K562 (cell line): Measurements from ENCODE around the gene C3. TPM values are rescaled to one million over a fixed set of nuclear protein-coding genes. Genes with fewer than 3 reads are reported as not detected.

ENCODE experiments used
- ATAC-seq: fragments of 200-7000 bp; cut with Tn5 transposase; 3 replicates; pipeline ENCODE4 v1.9.1; 2020; ENCODE audit warnings: moderate library complexity
- BruUV-seq: library from RNA; stranded (reverse); fragments of 400-500 nt; replicated peaks from 2 replicates; lab custom pipeline; 2021; lab: Mats Ljungman, UMichigan
- CTCF ChIA-PET: fragments of 300-600 bp; formaldehyde crosslinking; extraction: SDS; loops from one replicate; lab custom pipeline; 2021; ENCODE audit warnings: low intra/inter-chr PET ratio; lab: Yijun Ruan, JAX
- POLR2A ChIA-PET: fragments of 300-600, 350-650 bp; sonication (Branson Sonifier 250); formaldehyde crosslinking; extraction: SDS; loops from one replicate; lab custom pipeline; 2021; ENCODE audit warnings: antibody characterized with exemption, inconsistent platforms; lab: Yijun Ruan, JAX
- DNase-seq, 4 experiments: peaks; one replicate each; pipeline versions ENCODE4 v3.0.0 to v3.0.0-alpha.2; 2011 to 2018; ENCODE audit warnings: low spot score in 3 of 4, mixed read lengths in 3 of 4; ENCODE audit errors: extremely low read depth in 1 of 4
- FAIRE-seq: peaks from 2 replicates; lab custom pipeline; 2011; peaks lifted over from hg19 to GRCh38; lab: Jason Lieb, UNC
- H2AFZ ChIP-seq: 2 replicates; pipeline ENCODE4 v1.6.0; 2011; ENCODE audit warnings: low read depth, low read length, control low read depth, inconsistent platforms
- H3K27ac ChIP-seq: fragments of 200-600 bp; 3 replicates; pipeline ENCODE4 v1.8.0; 2011; ENCODE audit warnings: low read depth, mild to moderate bottlenecking, control low read depth, inconsistent platforms, low read length, moderate library complexity, mixed read lengths; ENCODE audit errors: extremely low read depth
- H3K27me3 ChIP-seq, 2 experiments: fragments of 300-600 bp in 1 of 2; 2 replicates in 1 of 2; 3 replicates in 1 of 2; pipeline versions ENCODE4 v1.6.0 to v1.8.0; 2011; ENCODE audit warnings: inconsistent platforms in 2 of 2, low read length in 2 of 2, mild to moderate bottlenecking in 1 of 2, mixed read lengths in 1 of 2, moderate library complexity in 1 of 2; ENCODE audit not compliant: control insufficient read depth in 2 of 2, insufficient read depth in 2 of 2
- H3K36me3 ChIP-seq: fragments of 300-600 bp; 3 replicates; pipeline ENCODE4 v1.8.0; 2011; ENCODE audit warnings: mild to moderate bottlenecking, low read length, inconsistent platforms; ENCODE audit not compliant: control insufficient read depth, insufficient read depth
- H3K4me1 ChIP-seq, 2 experiments: fragments of 200-600 bp in 1 of 2; replicated peaks in 1 of 2; 2 replicates in 1 of 2; 3 replicates in 1 of 2; pipeline versions ENCODE4 v1.5.1 to v1.8.0; 2011; ENCODE audit warnings: inconsistent platforms in 2 of 2, low read length in 2 of 2, mild to moderate bottlenecking in 1 of 2, mixed read lengths in 1 of 2, moderate library complexity in 1 of 2; ENCODE audit not compliant: control insufficient read depth in 2 of 2, insufficient read depth in 2 of 2
- H3K4me2 ChIP-seq: 2 replicates; pipeline ENCODE4 v1.6.1; 2011; ENCODE audit warnings: low read length, control low read depth, inconsistent platforms, mixed read lengths; ENCODE audit not compliant: insufficient read depth
- H3K4me3 ChIP-seq: fragments of 200-600 bp; sonication (generic), shearing (Covaris generic); 2 replicates; pipeline ENCODE4 v1.5.1; 2016; ENCODE audit warnings: control low read depth, inconsistent platforms
- H3K79me2 ChIP-seq: fragments of 200-600 bp; 3 replicates; pipeline ENCODE4 v1.8.0; 2011; ENCODE audit warnings: low read length, inconsistent platforms; ENCODE audit not compliant: control insufficient read depth, insufficient read depth
- H3K9ac ChIP-seq, 2 experiments: 2 replicates each; pipeline versions ENCODE4 v1.6.0 to v1.6.1; 2011; ENCODE audit warnings: low read depth in 2 of 2, low read length in 2 of 2, control low read depth in 1 of 2, inconsistent platforms in 1 of 2, mild to moderate bottlenecking in 1 of 2, mixed read lengths in 1 of 2; ENCODE audit not compliant: insufficient read depth in 1 of 2
- H3K9me1 ChIP-seq: one replicate; pipeline ENCODE4 v1.6.0; 2011; ENCODE audit warnings: inconsistent platforms, mild to moderate bottlenecking, low read length, moderate library complexity; ENCODE audit not compliant: control insufficient read depth, insufficient read depth
- H3K9me3 ChIP-seq: replicated peaks from 2 replicates; pipeline ENCODE4 v1.5.1; 2011; ENCODE audit warnings: low read depth, low read length, inconsistent platforms; ENCODE audit not compliant: control insufficient read depth, insufficient read depth
- H4K20me1 ChIP-seq: replicated peaks from 2 replicates; pipeline ENCODE4 v1.6.1; 2011; ENCODE audit warnings: low read length, inconsistent platforms, mixed read lengths; ENCODE audit not compliant: control insufficient read depth, insufficient read depth
- DMBX1 ChIP-seq: fragments of 250-450 bp; sonication (Bioruptor Pico); IDR thresholded peaks from 2 replicates; pipeline ENCODE4 v1.8.0; 2022; ENCODE audit warnings: inconsistent platforms, mild to moderate bottlenecking, moderate library complexity, borderline replicate concordance
- HNRNPL ChIP-seq: fragments of 200-400 bp; formaldehyde crosslinking; IDR thresholded peaks from 2 replicates; pipeline ENCODE4 v1.6.1; 2017; ENCODE audit warnings: low read depth, mild to moderate bottlenecking, low read length
- SAFB ChIP-seq: fragments of 200-400 bp; formaldehyde crosslinking; IDR thresholded peaks from 2 replicates; pipeline ENCODE4 v1.6.1; 2017; ENCODE audit warnings: low read depth, low read length, borderline replicate concordance
- SMAD1 ChIP-seq: fragments of 150-350 bp; IDR thresholded peaks from 2 replicates; pipeline ENCODE4 v1.6.1; 2014; ENCODE audit warnings: low read length, low read depth; ENCODE audit not compliant: partially characterized antibody
- SPI1 ChIP-seq: IDR thresholded peaks from 2 replicates; pipeline ENCODE4 v1.6.1; 2011; ENCODE audit warnings: low read depth, low read length, control low read depth, borderline replicate concordance
- TCF7 ChIP-seq: sonication (generic); IDR thresholded peaks from 2 replicates; pipeline ENCODE4 v1.6.1; 2016; ENCODE audit warnings: antibody characterized with exemption, borderline replicate concordance
- ZBED1 ChIP-seq: IDR thresholded peaks from 2 replicates; pipeline ENCODE4 v1.6.1; 2014
- ZNF24 ChIP-seq: fragments of 450-650 bp; IDR thresholded peaks from 2 replicates; pipeline ENCODE4 v1.6.1; 2016
- ZNF318 ChIP-seq, 2 experiments: fragments of 450-650 bp; IDR thresholded peaks; 2 replicates each; pipeline ENCODE4 v1.6.1; 2016; ENCODE audit warnings: mild to moderate bottlenecking in 2 of 2, borderline replicate concordance in 1 of 2, low read depth in 1 of 2, moderate library complexity in 1 of 2
- WGBS: fragments of 100-300 bp; shearing (Covaris generic); methylation state at CpG from one replicate; pipeline ENCODE4 v1.1.6; 2016; ENCODE audit warnings: low coverage, mixed read lengths; ENCODE audit not compliant: insufficient coverage; ENCODE audit errors: missing lambda C conversion rate; 5-methylcytosine and 5-hydroxymethylcytosine counted together
- in situ Hi-C: fragments of 300-500 bp; cut with MboI; formaldehyde crosslinking; loops from 4 replicates; pipeline ENCODE4 v1.15.0; 2018; ENCODE audit warnings: inconsistent platforms, mixed read lengths
- intact Hi-C: fragments of 100-400 bp; cut with micrococcal nuclease; formaldehyde crosslinking; loops from 2 replicates; pipeline ENCODE4 v1.14.2; 2022
- polyA plus RNA-seq, 8 experiments: library from polyadenylated mRNA; depleted of rRNA in 4 of 8; stranded (reverse) in 5 of 8; unstranded in 3 of 8; fragments of >200 nt; fragmentation: Nextera tagmentation in 2 of 8; fragmentation: Illumina TruSeq in 1 of 8; extraction: Ambion mirVana in 2 of 8; extraction: Trizol in 1 of 8; gene quantifications; 2 replicates each; pipeline versions ENCODE4 v1.2.1 to v1.2.3, GENCODE V29; 2011 to 2014; ENCODE audit warnings: inconsistent platforms in 1 of 8, missing spikeins in 1 of 8
- total RNA-seq, 7 experiments: library from RNA; depleted of rRNA in 6 of 7; stranded (reverse); fragments of >200 nt in 6 of 7; fragmentation: Illumina TruSeq in 2 of 7; extraction: Trizol in 2 of 7; gene quantifications; 2 replicates each; pipeline versions ENCODE4 v1.2.1 to v1.2.3, GENCODE V29; 2011 to 2021; ENCODE audit warnings: low replicate concordance in 1 of 7

Gene C3
- total and polyA plus RNA-seq, 9 of the 15 experiments (the other 6 are each of a cell fraction or from before 2014, with no cell fraction given), result 0.59 to 10.6 (median 2.2) TPM

DNA sequence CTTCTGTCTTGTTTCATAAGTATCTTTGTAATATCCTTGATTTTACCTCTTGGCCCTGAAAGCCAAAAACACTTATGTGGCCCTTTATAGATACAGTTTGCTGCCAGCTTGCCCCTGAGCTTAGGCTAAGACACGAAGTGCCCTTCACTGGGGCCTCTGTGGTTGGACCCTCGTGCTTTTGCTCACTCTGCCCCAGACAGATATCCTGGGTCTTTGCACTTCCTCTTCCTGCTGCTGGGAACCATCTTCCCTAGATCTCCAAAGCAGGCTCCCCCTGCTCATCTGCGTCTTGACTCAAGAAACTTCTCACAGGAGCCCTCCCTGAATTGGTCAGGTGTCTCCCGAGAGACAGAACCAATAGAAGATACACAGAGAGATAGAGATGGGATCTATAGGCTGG is 48.5 kb downstream of the C3 start:
- no peaks in the 10 kb centered on the region for H4K20me1 ChIP-seq
- H3K36me3 ChIP-seq, result no peaks in the 10 kb centered on the region; the same call in 2 of the 3 replicates
- ChIA-PET POLR2A (interaction anchor here (0.6 kb wide), 1 partner anchor 580 kb away, joined by 3 read pairs; no protein-coding TSS in a partner anchor), CTCF (no interaction called here)
- no peaks in the 10 kb centered on the region for H3K9me3 ChIP-seq
- peak; percentile 80; the same call in 1 of the 2 replicates for TF ChIP-seq SPI1
- TF ChIP-seq ZBED1, result no peak
- H3K27ac ChIP-seq, result no peak overlapping the region
- no peaks in the 10 kb centered on the region for H3K27me3 ChIP-seq
- DNase-seq (no peak), ATAC-seq (no peak), FAIRE-seq (no peak)
- WGBS, result 19% methylated on average over 4 of the region's 4 CpGs
- no peaks in the 10 kb centered on the region for H3K79me2 ChIP-seq
- in situ Hi-C loops (no loop called here), intact Hi-C loops (no loop called here)
- H3K9me1 ChIP-seq, result no peaks in the 10 kb centered on the region
- no peak overlapping the region for H3K9ac ChIP-seq
- H2AFZ ChIP-seq, result no peak overlapping the region
- H3K4me2 ChIP-seq, result no peak overlapping the region
- no peak overlapping the region for H3K4me3 ChIP-seq
- no TSS peak for BruUV-seq
- peaks cover 21 to 24% of the 10 kb centered on the region in 2 experiments for H3K4me1 ChIP-seq

DNA sequence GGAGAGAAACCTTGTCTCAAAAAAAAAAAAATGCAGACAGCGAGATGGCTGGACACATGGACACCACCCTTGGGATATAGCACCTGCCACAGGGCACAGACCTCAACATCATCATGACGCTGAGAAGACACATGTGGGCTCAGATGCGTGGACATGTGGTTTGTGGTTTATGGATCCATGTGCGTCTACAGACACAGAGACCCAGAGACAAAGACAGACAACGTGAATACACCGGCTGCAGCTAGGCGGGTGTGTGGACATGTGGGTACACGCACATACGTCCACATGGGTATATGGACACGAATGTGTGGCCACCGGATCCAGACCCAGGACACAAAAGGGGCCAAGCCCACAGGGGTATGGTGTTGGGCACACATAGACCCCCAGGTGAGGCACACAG is 51.8 kb downstream of the C3 start:
- BruUV-seq, result no TSS peak
- no peak overlapping the region; the same call in 1 of the 2 replicates for H2AFZ ChIP-seq
- no peaks in the 10 kb centered on the region for H3K36me3 ChIP-seq
- intact Hi-C loops, result no loop called here
- DNase-seq, result no peak
- in situ Hi-C loops, result no loop called here
- POLR2A ChIA-PET, result no interaction called here
- H3K27ac ChIP-seq, result no peak overlapping the region
- no peaks in the 10 kb centered on the region for H3K9me3 ChIP-seq
- H3K4me1 ChIP-seq, result peaks cover 11 to 26% of the 10 kb centered on the region in 2 experiments; a peak in 4 of 5 replicates
- no peak overlapping the region for H3K9ac ChIP-seq
- 52% methylated on average over 10 of the region's 11 CpGs for WGBS
- ATAC-seq, result no peak
- H3K79me2 ChIP-seq, result no peaks in the 10 kb centered on the region
- no peak for FAIRE-seq
- H3K9me1 ChIP-seq, result no peaks in the 10 kb centered on the region
- H3K27me3 ChIP-seq, result no peaks in the 10 kb centered on the region
- no peak overlapping the region for H3K4me3 ChIP-seq
- H4K20me1 ChIP-seq, result no peaks in the 10 kb centered on the region
- no peak overlapping the region for H3K4me2 ChIP-seq
- CTCF ChIA-PET, result no interaction called here
- TF ChIP-seq ZNF318 (IDR thresholded peaks at IDR 0.05; ENCODE audit: borderline replicate concordance in 1 of 2, low read depth in 1 of 2) (no peak), DMBX1 (CRISPR knock-in tag) (no peak), SMAD1 (no peak), SAFB (no peak), ZNF24 (no peak), TCF7 (no peak), HNRNPL (no peak)
